MM.1S (cell line): ENCODE results near the gene STX12.

Source experiments
- CTCF ChIP-seq: fragments of 300-600 bp; sonication (generic); IDR thresholded peaks from 2 replicates; pipeline ENCODE4 v1.5.1; 2016; ENCODE audit warnings: antibody characterized with exemption, low read length, mixed read lengths
- EZH2phosphoT487 ChIP-seq: fragments of 300-600 bp; sonication (generic); IDR thresholded peaks from 2 replicates; pipeline ENCODE4 v1.6.1; 2018; ENCODE audit warnings: antibody characterized with exemption, low read length

GRCh38 chr1:27778056-27778455 is 5.0 kb downstream of the STX12 start:
- TF ChIP-seq EZH2phosphoT487 (no peak), CTCF (no peak)
